ENCODE results near the gene GEN1.

GEN1 gene

DNA sequence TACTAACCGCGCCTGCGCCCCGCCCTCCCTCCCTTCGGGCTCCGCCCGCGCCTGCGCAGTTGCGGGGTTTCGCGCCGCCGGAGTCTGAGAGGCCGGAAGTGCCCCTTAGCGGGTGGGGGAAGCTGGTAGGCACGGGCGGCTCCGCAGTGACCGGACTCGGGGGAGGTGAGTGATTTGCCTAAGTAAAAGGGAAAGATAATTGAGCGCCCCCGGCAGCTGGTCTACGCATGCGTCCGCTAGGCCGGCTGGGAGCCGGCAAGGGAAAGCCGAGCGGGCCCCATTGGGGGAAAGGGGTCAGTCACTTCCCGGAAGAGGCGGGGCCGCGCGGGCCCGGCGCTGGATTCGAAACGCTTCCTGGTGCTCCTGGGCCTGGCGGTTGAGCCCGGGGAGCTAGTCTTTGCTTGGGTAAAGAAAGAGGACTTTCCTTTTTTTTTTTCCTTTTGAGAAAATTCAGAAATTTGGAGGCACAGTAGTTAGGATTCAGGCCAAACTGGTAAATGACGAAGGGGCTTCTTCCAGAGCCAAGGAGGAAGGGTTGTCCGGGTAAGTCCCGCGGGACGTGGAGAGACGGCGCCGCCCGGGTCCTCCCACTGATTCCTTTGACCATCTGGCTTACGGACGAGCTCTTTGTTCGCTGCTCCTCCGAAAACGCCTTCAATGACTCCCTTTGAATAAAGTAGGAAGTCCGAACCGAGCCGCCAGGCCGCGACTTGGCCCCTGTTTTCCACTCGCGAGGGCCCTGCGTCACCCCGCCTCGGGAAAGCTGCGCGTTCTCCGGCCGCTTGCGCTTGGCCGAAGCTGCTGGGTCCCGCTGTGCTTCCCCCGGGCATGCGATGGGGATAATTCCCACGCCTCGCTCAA is at the start of gene GEN1, which contains the start of gene SMC6:
Gene GEN1 (plus strand): TSS at position 336 of the 861 bp plus-strand sequence. CDS start 5,806 bp downstream, outside the sequence.
Gene SMC6 (minus strand): TSS at position 8 of the 861 bp plus-strand sequence. CDS start 7,864 bp downstream, outside the sequence.
- DNase-seq (ENCODE audit: low read depth) = peak; percentile 84

GRCh38 chr2:17706845-17707244 is 47.1 kb upstream of the GEN1 start:
- no peak for DNase-seq (ENCODE audit: low read depth)

GRCh38 chr2:17708501-17708900 is 45.4 kb upstream of the GEN1 start:
- DNase-seq (ENCODE audit: low read depth) = no peak

DNA sequence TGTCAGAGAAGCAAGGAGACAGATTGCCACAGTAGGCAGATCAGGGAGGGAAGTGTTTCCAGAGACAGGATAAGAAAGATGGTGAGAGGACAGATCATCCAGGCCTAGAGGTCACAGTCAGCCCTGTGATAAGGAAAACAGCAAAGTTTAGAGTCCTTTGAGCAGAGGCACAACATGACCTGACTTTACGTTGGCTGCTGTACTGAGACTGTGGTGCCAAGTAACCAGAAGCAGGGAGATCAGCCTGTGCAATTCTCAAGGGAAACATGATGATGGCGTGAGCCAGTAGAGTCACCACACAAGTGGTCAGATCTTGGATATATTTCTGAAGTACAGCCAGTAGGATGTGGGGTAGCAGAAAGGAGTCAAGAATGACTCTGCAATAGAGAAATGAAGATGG is 44.0 kb upstream of the GEN1 start:
- no peak for DNase-seq (ENCODE audit: low read depth)

DNA sequence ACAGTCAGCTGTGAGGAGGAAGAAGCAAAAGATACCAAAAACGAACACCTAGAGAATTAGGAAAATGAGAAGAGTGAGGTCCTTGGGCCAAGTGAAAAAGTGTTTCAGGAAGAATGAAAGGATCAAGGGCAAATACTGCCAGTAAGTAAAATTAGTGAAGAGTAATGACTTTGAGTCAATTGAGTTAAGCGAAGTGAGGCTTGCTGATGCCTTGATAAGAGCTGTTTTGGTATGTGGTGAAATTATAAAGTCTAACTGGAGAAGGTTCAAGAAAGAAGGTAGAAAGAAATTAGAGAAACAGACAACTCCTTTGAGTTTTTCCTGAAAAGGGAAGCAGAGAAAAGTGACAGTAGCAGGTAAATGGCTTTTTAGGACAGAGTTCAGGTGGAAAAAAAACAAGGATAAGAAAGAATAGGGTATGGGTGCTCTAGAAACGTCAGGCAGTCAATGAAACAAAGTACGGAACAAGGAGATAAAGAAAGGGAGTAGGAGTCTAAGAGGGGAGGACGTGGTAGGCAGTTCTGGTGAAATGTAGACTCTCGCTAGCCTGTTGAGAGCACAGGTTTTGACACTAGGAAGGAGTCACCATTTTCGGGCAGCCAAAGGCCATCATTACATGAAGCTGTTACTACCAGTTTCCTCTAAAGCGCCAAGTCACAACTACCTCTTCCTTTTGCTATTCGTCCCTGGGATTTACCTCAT is 43.2 kb upstream of the GEN1 start:
- DNase-seq (ENCODE audit: low read depth) = no peak

GRCh38 chr2:17713291-17713690 is 40.6 kb upstream of the GEN1 start:
- no peak for DNase-seq (ENCODE audit: low read depth)

DNA sequence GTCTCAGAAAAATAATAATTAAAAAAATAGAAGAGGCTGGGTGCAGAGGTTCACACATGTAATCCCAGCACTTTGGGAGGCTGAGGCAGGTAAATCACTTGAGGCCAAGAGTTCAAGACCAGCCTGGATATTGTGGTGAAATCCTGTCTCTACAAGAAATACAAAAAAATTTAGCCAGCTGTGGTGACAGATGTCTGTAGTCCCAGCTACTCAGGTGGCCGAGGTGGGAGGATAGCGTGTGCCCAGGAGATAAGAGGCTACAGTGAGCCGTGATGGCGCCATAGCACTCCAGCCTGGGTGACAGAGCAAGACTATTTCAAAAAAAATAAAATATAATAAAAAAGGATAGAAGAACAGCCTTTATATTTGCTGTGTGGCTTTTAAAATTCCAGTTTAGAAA is 36.3 kb upstream of the GEN1 start:
- DNase-seq (ENCODE audit: low read depth) = no peak

GRCh38 chr2:17718689-17719088 is 35.2 kb upstream of the GEN1 start:
- no peak for DNase-seq (ENCODE audit: low read depth)

- DNase-seq (ENCODE audit: low read depth) = no peak
Observed at GRCh38 chr2:17719562-17720371, 34.2 kb upstream of the GEN1 start.

DNA sequence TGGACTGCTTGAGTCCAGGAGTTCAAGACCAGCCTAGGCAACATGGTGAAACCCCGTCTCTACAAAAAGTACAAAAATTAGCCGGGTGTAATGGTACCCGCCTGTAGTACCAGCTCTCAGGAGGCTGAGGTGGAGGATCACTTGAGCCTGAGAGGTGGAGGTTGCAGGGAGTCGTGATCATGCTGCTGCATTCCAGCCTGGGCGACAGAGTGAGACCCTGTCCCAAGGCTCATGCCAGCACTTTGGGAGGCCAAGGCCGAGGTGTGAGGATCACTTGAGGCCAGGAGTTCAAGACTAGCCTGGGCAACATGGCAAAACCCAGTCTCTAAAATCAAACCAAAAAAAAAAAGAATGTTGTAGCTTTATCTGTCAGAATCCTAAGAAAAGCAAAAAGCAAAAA is 25.7 kb upstream of the GEN1 start:
- DNase-seq (ENCODE audit: low read depth) = no peak

GRCh38 chr2:17729880-17730279 is 24.1 kb upstream of the GEN1 start:
- DNase-seq (ENCODE audit: low read depth) = no peak

DNA sequence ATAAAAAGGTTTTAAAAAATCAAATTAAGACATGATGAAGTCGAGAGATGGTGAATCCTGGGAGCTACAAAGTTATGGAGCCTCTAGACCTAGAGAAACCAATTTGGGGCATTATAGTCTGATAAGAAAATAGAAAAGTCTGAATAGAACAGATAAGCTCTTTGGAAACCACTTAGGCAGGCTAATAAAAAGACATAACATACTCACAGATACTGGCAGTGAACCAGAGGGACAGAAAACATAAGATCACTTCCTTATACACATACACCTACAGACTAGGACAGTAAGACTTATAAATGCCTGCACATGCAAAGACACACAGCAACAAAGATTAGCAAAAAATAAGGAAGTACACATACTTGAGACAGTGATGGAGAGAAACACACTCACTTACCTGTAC is 20.3 kb upstream of the GEN1 start:
- no peak for DNase-seq (ENCODE audit: low read depth)

DNA sequence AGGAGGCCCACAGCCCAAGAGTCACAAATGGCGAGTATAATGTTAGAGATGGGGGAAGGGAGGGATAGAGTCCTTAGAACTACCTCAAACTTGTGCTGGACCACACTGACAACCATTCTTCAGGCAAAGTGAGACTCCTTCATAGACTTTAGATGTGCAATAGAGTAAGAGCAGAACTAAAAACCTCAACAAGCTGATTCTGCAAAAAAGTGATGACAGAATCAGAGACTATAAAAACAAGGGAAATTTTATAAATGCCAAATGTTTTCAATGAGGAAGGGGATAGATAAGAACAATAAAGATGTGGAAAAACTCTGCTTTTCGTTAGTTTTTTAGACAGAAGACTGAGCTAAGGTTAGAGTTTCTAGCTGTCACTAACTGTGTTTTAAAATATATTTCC is 18.1 kb upstream of the GEN1 start:
- DNase-seq (ENCODE audit: low read depth) = no peak

- DNase-seq (ENCODE audit: low read depth) = no peak
Observed at GRCh38 chr2:17736989-17737388, 16.9 kb upstream of the GEN1 start.

GRCh38 chr2:17740203-17740602 is 13.7 kb upstream of the GEN1 start:
- no peak for DNase-seq (ENCODE audit: low read depth)

- DNase-seq (ENCODE audit: low read depth) = no peak
Observed at GRCh38 chr2:17747684-17748452, 6.1 kb upstream of the GEN1 start.

DNA sequence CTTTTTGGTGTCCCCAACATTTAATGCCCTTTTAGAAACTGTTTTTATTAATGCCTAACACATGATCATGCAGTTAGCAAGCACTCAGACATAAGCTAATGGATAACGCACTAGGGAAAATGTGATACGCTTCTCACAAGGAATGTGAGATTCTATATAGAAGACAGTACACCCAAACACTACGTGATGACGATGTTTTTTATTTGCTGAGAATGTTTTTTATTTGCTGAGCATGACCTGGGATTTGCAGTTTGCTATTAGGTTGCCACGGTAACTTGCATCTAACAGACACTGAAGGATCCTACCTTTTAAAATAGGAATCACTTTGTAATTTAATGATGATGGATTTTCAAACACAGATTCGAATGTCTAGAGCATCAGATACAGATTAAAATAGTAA is 5.2 kb upstream of the GEN1 start:
- DNase-seq (ENCODE audit: low read depth) = no peak

- no peak for DNase-seq (ENCODE audit: low read depth)
Observed at GRCh38 chr2:17749753-17750438, 4.0 kb upstream of the GEN1 start.

GRCh38 chr2:17752246-17752645 is 1.7 kb upstream of the GEN1 start:
- no peak for DNase-seq (ENCODE audit: low read depth)

GRCh38 chr2:17752892-17753802 is 791 bp upstream of the GEN1 start:
- DNase-seq (ENCODE audit: low read depth) = peak; percentile 7

All from stimulated activated CD8-positive, alpha-beta memory T cell treated with anti-CD3 and anti-CD28 coated beads, Interleukin-12 subunit alpha, Interleukin-12 subunit beta, amount 100 ng/mL, for 1 hour (primary cell).